Esophagus (tissue), 2 donors: Measurements from ENCODE around the gene B3GNT7. TPM values are rescaled to one million over a fixed set of nuclear protein-coding genes. Genes with fewer than 3 reads are reported as not detected.
A peak's percentile ranks its signal among the peaks of the same experiment; 100 is the strongest.

Experiments used
- H3K27ac ChIP-seq, 2 donors: one replicate each; pipeline ENCODE4 v1.5.1; 2013; ENCODE audit warnings: low read depth in 2 of 2, mild to moderate bottlenecking in 2 of 2, inconsistent platforms in 1 of 2, low read length in 1 of 2, moderate library complexity in 1 of 2
- H3K27me3 ChIP-seq, 2 donors: one replicate each; pipeline ENCODE4 v1.6.1; 2013; ENCODE audit warnings: low read length in 2 of 2, control low read depth in 1 of 2, mild to moderate bottlenecking in 1 of 2; ENCODE audit not compliant: insufficient read depth in 2 of 2, control insufficient read depth in 1 of 2
- H3K36me3 ChIP-seq, 2 donors: one replicate each; pipeline ENCODE4 v1.6.1; 2013; ENCODE audit warnings: low read length in 1 of 2; ENCODE audit not compliant: control insufficient read depth in 2 of 2, insufficient read depth in 2 of 2
- H3K4me1 ChIP-seq, 2 donors: one replicate each; pipeline ENCODE4 v1.6.1; 2013; ENCODE audit warnings: low read length in 1 of 2; ENCODE audit not compliant: control insufficient read depth in 2 of 2, insufficient read depth in 2 of 2
- H3K4me3 ChIP-seq, 2 donors: one replicate each; pipeline ENCODE4 v1.5.1; 2013; ENCODE audit warnings: low read length in 2 of 2, mild to moderate bottlenecking in 2 of 2, low read depth in 1 of 2, moderate library complexity in 1 of 2
- H3K9me3 ChIP-seq, 2 donors: one replicate each; pipeline ENCODE4 v1.6.1; 2013; ENCODE audit warnings: mild to moderate bottlenecking in 2 of 2, low read depth in 1 of 2, low read length in 1 of 2, moderate library complexity in 1 of 2; ENCODE audit not compliant: control insufficient read depth in 2 of 2, insufficient read depth in 1 of 2
- WGBS, 2 donors: extraction: QIAGEN DNeasy Blood & Tissue Kit; methylation state at CpG; one replicate each; pipeline ENCODE4 v1.1.7; 2013; 5-methylcytosine and 5-hydroxymethylcytosine counted together
- polyA plus RNA-seq, 2 donors: library from polyadenylated mRNA; stranded (reverse); fragments of 200-250 nt; gene quantifications; one replicate each; pipeline ENCODE4 v1.2.3, GENCODE V29; 2013
- donor health status: healthy with polysubstance abuse.
- donor health status: Bipolar disorder and iron deficiency.

B3GNT7 gene
- polyA plus RNA-seq, 2 donors: 1.6 to 1.9 TPM

DNA sequence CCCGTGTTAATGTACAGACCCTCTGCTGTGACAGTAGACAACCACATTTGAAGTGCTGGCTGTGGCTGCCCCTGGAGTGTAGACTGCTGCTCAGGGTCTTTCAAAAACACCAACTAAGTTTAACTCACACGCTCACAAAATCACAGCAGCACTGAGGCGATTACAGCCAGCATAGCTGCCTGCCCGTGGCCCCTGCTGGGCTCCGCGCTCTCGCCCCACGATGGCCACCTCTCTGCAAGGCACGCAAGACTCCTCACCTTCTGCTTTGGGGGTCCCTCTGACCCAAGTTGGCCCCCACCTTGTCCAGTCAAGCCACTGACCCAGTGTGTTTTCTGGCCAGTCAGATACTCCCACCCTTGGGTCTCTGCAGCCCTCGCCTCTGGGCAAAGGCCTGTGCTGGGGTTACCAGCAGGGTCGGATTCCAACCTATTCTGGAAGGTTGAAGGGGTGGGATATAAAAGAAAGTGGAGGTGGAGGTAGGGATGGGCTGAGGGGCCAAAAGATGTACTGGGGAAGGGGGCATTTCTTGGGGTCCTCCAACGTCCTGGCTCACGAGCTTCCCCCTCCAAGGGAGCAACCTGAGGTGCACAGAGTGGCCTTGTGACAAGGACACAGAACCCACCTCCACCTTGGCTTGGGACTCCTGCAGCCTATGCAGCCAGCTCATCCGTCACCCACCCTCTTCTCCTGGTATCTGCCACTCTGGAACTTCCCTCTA, 2.9 kb upstream of the B3GNT7 start:
- Histone ChIP-seq H3K27ac (no peak overlapping the region), H3K4me3 (no peak overlapping the region), H3K36me3 (no peaks in the 10 kb centered on the region), H3K27me3 (peaks cover 0 to 6% of the 10 kb centered on the region in 2 donors), H3K9me3 (no peaks in the 10 kb centered on the region), H3K4me1 (peaks cover 0 to 6% of the 10 kb centered on the region in 2 donors)
- 91 to 93% methylated on average over 14 of the region's 14 CpGs for WGBS, 2 donors

DNA sequence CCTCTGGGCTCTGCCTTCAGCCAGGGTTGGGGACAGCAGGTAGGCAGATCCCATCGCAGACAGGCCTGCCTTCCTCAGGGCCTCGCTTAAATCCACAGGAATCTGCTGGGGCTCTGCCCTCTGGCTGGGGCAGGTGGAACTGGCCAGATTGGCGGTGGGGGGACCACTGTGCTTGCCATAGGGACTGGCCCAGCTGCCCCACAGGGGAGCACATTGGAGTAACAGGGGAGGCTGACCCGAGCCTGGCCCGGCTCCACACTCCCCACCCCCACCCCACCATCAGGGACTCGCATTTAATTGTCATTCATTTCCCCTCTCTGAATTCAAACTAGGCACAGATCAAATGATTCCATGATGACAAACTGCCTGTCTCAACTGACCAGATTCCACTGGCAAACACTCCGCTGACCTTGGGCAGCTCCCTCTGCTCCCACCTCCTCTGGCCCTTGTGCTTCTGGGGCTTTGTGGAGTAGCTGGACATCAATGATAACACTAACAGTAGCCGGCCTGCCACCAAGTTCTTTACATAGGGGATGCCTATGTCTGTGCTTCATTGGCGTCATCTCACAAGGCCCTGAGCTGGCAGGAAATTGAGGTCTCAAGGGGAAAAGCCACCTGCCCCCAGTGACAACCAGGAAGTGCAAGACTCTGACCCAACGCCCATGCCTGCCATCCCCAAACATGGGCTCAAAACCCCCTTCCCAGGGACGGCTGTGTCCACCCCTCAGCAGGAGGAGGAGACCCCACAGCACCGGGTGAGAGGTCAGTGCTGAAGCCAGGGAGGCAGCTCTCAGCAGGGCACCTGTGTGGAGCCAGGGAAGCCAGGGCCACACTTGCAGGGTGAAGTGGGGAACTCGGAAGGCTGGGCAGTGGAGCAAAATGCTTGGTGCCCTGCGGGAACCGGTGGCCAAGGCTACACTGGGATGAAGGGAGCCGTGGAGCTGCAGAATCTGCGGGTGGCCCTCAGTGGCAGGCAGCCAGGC, 2.1 kb upstream of the B3GNT7 start:
- Histone ChIP-seq H3K4me1 (peaks cover 0 to 6% of the 10 kb centered on the region in 2 donors), H3K4me3 (no peak overlapping the region), H3K9me3 (no peaks in the 10 kb centered on the region), H3K27me3 (peaks cover 0 to 6% of the 10 kb centered on the region in 2 donors), H3K36me3 (no peaks in the 10 kb centered on the region), H3K27ac (no peak overlapping the region)
- WGBS, 2 donors: 79 to 81% methylated on average over 17 of the region's 17 CpGs

DNA sequence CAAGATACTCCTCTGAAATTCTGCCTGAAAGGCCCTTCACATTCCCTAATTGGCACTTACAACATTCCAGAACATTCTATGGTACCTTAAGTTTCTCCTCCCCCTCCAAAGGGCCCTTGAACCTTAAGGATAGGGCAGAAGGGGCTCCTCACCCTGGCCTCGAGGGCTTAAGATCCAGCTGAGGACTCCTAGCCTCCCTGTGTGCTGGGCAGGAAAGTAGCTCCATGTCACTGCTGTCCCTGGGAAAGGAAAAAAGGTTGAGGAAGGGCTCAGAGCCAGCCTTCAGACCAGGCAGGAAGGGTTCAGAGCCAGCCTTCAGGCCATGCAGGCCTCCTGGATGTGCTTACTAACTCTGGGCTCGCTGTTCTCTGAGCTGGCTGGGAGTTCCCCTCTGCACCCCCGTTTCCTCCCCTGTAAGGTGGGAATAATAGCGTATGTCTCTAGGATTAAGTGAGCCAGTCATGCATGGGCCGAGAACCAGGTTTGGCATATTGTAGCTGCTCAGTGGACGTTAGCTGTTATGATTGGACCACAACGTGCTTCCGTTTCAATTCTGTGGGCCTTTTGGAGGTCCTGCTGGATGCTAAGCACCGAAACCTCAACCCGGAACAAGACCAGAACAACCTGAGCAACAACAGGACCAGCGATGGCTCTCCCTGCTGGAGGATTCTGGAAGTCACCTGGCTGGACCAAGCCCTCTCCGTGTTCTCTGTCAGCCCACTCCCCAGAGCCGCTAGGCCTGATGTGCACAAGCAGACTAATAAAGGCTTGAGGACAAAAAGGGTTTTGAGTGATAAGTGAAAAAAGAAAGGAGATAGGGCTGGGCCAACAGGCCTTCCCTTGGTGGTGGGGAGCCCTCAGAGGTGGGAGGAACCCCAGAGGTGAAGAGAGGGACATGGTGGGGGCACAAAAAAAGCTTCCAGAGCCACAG, 1.0 kb upstream of the B3GNT7 start:
- Histone ChIP-seq H3K27me3 (peaks cover 0 to 6% of the 10 kb centered on the region in 2 donors), H3K36me3 (no peaks in the 10 kb centered on the region), H3K4me3 (no peak overlapping the region), H3K27ac (no peak overlapping the region), H3K9me3 (no peaks in the 10 kb centered on the region), H3K4me1 (peaks cover 0 to 6% of the 10 kb centered on the region in 2 donors)
- WGBS, 2 donors: 63 to 67% methylated on average over 13 of the region's 13 CpGs

DNA sequence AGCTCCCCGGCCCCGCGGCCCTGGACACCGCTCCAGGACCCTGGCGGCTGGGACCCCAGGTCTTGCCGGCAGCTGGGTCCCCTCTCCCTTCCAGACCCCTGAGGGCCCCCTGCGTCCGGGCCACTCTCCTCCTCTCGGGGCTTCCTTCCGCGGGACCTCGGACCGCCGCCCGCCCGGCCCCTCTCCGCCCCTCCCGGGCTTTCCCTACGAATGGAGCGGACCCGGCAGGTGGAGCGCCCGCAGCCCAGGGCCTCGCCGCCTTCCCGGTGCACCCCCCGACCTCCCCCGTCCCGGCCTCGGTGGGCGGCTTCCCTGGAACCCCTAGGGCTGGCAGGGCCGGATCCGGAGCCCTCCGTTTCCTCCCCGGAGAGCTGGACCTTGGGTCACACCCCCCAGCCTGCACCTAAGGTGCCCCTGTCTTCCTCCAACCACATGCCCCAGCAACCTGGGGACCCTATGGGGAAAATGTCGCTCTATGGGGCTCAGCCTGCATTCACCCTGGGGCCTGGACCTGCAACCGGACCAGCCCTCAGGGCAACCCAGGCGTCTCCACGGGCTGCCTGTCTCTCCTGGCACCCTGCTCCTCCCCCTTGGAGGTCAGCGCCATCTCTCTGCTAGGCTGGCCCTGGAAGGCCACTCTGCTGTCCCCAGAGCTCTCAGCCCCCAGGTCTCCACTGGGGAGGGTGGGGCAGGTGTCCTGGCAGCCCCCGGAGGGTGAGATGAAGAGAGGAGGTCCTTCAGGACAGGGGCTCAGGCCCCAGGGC, 730 bp downstream of the B3GNT7 start:
- peaks cover 0 to 6% of the 10 kb centered on the region in 2 donors for H3K27me3 ChIP-seq
- H3K4me3 ChIP-seq: peak overlapping the region; percentile 8 to 54
- H3K4me1 ChIP-seq: peaks cover 0 to 6% of the 10 kb centered on the region in 2 donors

DNA sequence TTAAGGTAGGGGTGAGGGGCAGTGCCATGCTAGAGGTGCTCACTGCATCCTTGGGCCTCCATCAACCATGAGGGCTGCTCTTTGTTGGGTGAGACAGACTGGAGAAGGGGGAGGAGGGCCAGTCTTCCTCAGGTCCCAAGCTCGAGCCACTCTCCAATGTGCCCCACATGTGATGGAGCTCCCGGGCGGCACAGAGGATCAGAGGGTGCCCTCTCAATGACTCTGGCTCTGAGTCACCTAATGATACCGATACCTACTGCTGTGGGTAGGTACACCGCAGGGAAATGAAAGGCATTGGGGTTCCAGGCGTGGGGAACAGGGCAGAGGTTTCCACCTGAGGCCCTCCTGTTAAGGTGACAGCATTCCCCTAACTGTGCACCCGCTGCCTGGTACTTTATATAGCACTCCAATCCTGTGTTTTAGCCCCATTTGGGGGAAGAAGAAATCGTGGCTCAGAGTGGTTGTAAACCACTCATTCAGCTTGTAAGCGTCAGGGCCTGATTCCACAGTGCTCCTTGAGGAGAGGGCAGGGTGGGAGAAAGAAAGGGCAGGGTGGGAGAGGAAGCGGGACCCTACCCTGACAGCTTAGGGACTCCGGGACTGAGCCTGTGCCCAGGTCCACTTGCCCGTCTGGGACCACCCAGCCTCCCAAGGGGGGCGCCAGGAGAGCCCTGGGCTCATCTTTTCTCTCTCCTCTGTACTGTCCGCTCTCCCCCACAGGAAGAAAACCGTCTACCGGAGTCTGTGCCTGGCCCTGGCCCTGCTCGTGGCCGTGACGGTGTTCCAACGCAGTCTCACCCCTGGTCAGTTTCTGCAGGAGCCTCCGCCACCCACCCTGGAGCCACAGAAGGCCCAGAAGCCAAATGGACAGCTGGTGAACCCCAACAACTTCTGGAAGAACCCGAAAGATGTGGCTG, 1.8 kb downstream of the B3GNT7 start:
- peaks cover 0 to 6% of the 10 kb centered on the region in 2 donors for H3K27me3 ChIP-seq
- H3K4me1 ChIP-seq: peaks cover 0 to 6% of the 10 kb centered on the region in 2 donors
- WGBS, 2 donors: 87 to 90% methylated on average over 21 to 22 of the region's 22 CpGs
- no peak overlapping the region for H3K27ac ChIP-seq
- H3K4me3 ChIP-seq: no peak overlapping the region
- no peaks in the 10 kb centered on the region for H3K36me3 ChIP-seq
- no peaks in the 10 kb centered on the region for H3K9me3 ChIP-seq

More for the DNA sequence above, 730 bp downstream of the B3GNT7 start:
- H3K36me3 ChIP-seq: no peaks in the 10 kb centered on the region
- WGBS, 2 donors: 12 to 13% methylated on average over 35 to 41 of the region's 41 CpGs
- no peaks in the 10 kb centered on the region for H3K9me3 ChIP-seq
- no peak overlapping the region for H3K27ac ChIP-seq

DNA sequence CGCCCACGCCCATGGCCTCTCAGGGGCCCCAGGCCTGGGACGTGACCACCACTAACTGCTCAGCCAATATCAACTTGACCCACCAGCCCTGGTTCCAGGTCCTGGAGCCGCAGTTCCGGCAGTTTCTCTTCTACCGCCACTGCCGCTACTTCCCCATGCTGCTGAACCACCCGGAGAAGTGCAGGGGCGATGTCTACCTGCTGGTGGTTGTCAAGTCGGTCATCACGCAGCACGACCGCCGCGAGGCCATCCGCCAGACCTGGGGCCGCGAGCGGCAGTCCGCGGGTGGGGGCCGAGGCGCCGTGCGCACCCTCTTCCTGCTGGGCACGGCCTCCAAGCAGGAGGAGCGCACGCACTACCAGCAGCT, 2.4 kb downstream of the B3GNT7 start:
- H3K9me3 ChIP-seq: no peaks in the 10 kb centered on the region
- H3K4me3 ChIP-seq: no peak overlapping the region
- 97 to 98% methylated on average over 28 of the region's 28 CpGs for WGBS, 2 donors
- peaks cover 0 to 6% of the 10 kb centered on the region in 2 donors for H3K27me3 ChIP-seq
- no peak overlapping the region for H3K27ac ChIP-seq
- peaks cover 0 to 6% of the 10 kb centered on the region in 2 donors for H3K4me1 ChIP-seq
- no peaks in the 10 kb centered on the region for H3K36me3 ChIP-seq

DNA sequence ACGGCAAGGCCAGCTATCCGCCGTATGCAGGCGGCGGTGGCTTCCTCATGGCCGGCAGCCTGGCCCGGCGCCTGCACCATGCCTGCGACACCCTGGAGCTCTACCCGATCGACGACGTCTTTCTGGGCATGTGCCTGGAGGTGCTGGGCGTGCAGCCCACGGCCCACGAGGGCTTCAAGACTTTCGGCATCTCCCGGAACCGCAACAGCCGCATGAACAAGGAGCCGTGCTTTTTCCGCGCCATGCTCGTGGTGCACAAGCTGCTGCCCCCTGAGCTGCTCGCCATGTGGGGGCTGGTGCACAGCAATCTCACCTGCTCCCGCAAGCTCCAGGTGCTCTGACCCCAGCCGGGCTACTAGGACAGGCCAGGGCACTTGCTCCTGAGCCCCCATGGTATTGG, 3.1 kb downstream of the B3GNT7 start:
- Histone ChIP-seq H3K36me3 (no peaks in the 10 kb centered on the region), H3K4me1 (peaks cover 0 to 6% of the 10 kb centered on the region in 2 donors), H3K9me3 (no peaks in the 10 kb centered on the region), H3K27ac (no peak overlapping the region), H3K4me3 (no peak overlapping the region), H3K27me3 (peaks cover 0 to 6% of the 10 kb centered on the region in 2 donors)
- 94% methylated on average over 27 of the region's 27 CpGs for WGBS, 2 donors
